Posterior cingulate gyrus (tissue), 11 donors: ENCODE data around the gene ADAMTS13.
"Not testable (repeated sequence)": the region's sequence is repeated elsewhere in the genome, so short reads cannot be mapped to it uniquely, and the experiment has no call there.

ENCODE experiments used
- DNase-seq, 10 donors: peaks; one replicate each; pipeline versions ENCODE4 v3.0.0 to v3.0.0-alpha.2; 2020 to 2021; ENCODE audit warnings: mixed read lengths in 3 of 10
- intact Hi-C: fragments of 100-400 bp; cut with DNase I; formaldehyde crosslinking; loops from one replicate; pipeline ENCODE4 v1.15.1; 2023

The ADAMTS13 gene

GRCh38 chr9:133421615-133422542 is at the start of gene ADAMTS13:
Gene ADAMTS13, plus strand, starts transcription at chr9:133422367. Its CDS starts 77 bp downstream, at chr9:133422444.
- intact Hi-C loops, result no loop called here
- peak in 1 of 10 donors; percentile 23 for DNase-seq

- DNase-seq, result no peak
- intact Hi-C loops, result no loop called here
These were observed 47.5 kb upstream of the ADAMTS13 start for GRCh38 chr9:133374612-133375115.

GRCh38 chr9:133375116-133375723 is 46.9 kb upstream of the ADAMTS13 start:
- DNase-seq, result no peak
- intact Hi-C loops, result no loop called here

- peak; percentile 93 to 99 (median 96) for DNase-seq
- intact Hi-C loops, result loop anchor here (1.0 kb wide), 1 partner anchor 40 kb away; the partner anchor contains the start of gene SURF6
These were observed 46.2 kb upstream of the ADAMTS13 start, which contains the start of the genes STKLD1 and SURF4 for GRCh38 chr9:133375724-133376654. Gene STKLD1, plus strand, starts transcription at chr9:133376366. Its CDS starts 108 bp downstream, at chr9:133376474. Gene SURF4, minus strand, starts transcription at chr9:133376060. Its CDS starts 91 bp downstream, at chr9:133375969.

GRCh38 chr9:133377280-133377679 is 44.9 kb upstream of the ADAMTS13 start:
- intact Hi-C loops, DNase-seq: not testable (repeated sequence)

GRCh38 chr9:133377721-133378216 is 44.4 kb upstream of the ADAMTS13 start:
- intact Hi-C loops, result no loop called here
- DNase-seq, result no peak

GRCh38 chr9:133378408-133378962 is 43.7 kb upstream of the ADAMTS13 start:
- intact Hi-C loops, result no loop called here
- no peak for DNase-seq

- peak in 4 of 10 donors; percentile 25 to 92 (median 45) for DNase-seq
- intact Hi-C loops, result no loop called here
These were observed 42.7 kb upstream of the ADAMTS13 start for GRCh38 chr9:133379153-133380086.

GRCh38 chr9:133380734-133381133 is 41.4 kb upstream of the ADAMTS13 start:
- DNase-seq, result peak in 1 of 10 donors; percentile 89
- intact Hi-C loops, result no loop called here

- intact Hi-C loops, result no loop called here
These were observed 39.5 kb upstream of the ADAMTS13 start for GRCh38 chr9:133382507-133383141.

GRCh38 chr9:133383438-133383837 is 38.7 kb upstream of the ADAMTS13 start:
- intact Hi-C loops, result no loop called here
- DNase-seq, result no peak

More at GRCh38 chr9:133382507-133383141, 39.5 kb upstream of the ADAMTS13 start:
- DNase-seq, result no peak

- intact Hi-C loops, result no loop called here
- DNase-seq, result no peak
These were observed 37.3 kb upstream of the ADAMTS13 start for GRCh38 chr9:133384736-133385321.

- intact Hi-C loops, result no loop called here
- DNase-seq, result peak in 7 of 10 donors; percentile 44 to 93 (median 67)
These were observed 36.7 kb upstream of the ADAMTS13 start for GRCh38 chr9:133385452-133385851.

GRCh38 chr9:133386338-133386737 is 35.8 kb upstream of the ADAMTS13 start:
- DNase-seq, result no peak
- intact Hi-C loops, result no loop called here

- no peak for DNase-seq
- intact Hi-C loops, result no loop called here
These were observed 34.5 kb upstream of the ADAMTS13 start for GRCh38 chr9:133387680-133388079.

- intact Hi-C loops, result no loop called here
- DNase-seq, result peak in 7 of 10 donors; percentile 48 to 92 (median 74)
These were observed 33.1 kb upstream of the ADAMTS13 start for GRCh38 chr9:133389025-133389557.

- intact Hi-C loops, result no loop called here
- peak in 1 of 10 donors; percentile 62 for DNase-seq
These were observed 32.6 kb upstream of the ADAMTS13 start for GRCh38 chr9:133389562-133389961.
